Epithelial cell of proximal tubule (primary cell): Measurements from ENCODE around the gene USP32. TPM values are rescaled to one million over a fixed set of nuclear protein-coding genes. Genes with fewer than 3 reads are reported as not detected.

ENCODE experiments used
- DNase-seq: peaks from one replicate; pipeline ENCODE4 v3.0.0-alpha.2; 2011; ENCODE audit warnings: low read depth
- H3K4me3 ChIP-seq: 2 replicates; pipeline ENCODE4 v1.5.1; 2011; ENCODE audit warnings: low read depth, mild to moderate bottlenecking, low read length
- CTCF ChIP-seq: conservative IDR thresholded peaks from 2 replicates; pipeline ENCODE4 v1.5.1; 2012; ENCODE audit warnings: low read depth, mild to moderate bottlenecking, low read length
- total RNA-seq: library from RNA; depleted of rRNA; stranded (reverse); fragments of >200 nt; gene quantifications from 2 replicates; pipeline ENCODE4 v1.2.3, GENCODE V29; 2015

The USP32 gene
- total RNA-seq, 1 donor from 2014 or later = 18.7 TPM

- no peak overlapping the region for H3K4me3 ChIP-seq
- TF ChIP-seq CTCF = no peak
Observed at GRCh38 chr17:60300011-60300410, 91.9 kb downstream of the USP32 start.

GRCh38 chr17:60297760-60298401, 94.1 kb downstream of the USP32 start:
- no peak for TF ChIP-seq CTCF
- H3K4me3 ChIP-seq = no peak overlapping the region
- DNase-seq = no peak

More at GRCh38 chr17:60300011-60300410, 91.9 kb downstream of the USP32 start:
- no peak for DNase-seq

GRCh38 chr17:60296177-60296576, 95.8 kb downstream of the USP32 start:
- no peak for TF ChIP-seq CTCF
- H3K4me3 ChIP-seq = no peak overlapping the region
- no peak for DNase-seq

GRCh38 chr17:60293580-60294335, 98.2 kb downstream of the USP32 start:
- H3K4me3 ChIP-seq = no peak overlapping the region
- TF ChIP-seq CTCF = no peak
- DNase-seq = no peak

- TF ChIP-seq CTCF = no peak
- DNase-seq = no peak
- H3K4me3 ChIP-seq = no peak overlapping the region
Observed at GRCh38 chr17:60292697-60293096, 99.2 kb downstream of the USP32 start.

GRCh38 chr17:60284709-60285108, 107.2 kb downstream of the USP32 start:
- no peak for DNase-seq
- no peak for TF ChIP-seq CTCF
- no peak overlapping the region for H3K4me3 ChIP-seq
